Smooth muscle cell (in vitro differentiated cells): Measurements from ENCODE around the gene LEPR. TPM values are rescaled to one million over a fixed set of nuclear protein-coding genes. Genes with fewer than 3 reads are reported as not detected.

Experiments
- DNase-seq: peaks from one replicate; lab custom pipeline; 2025; ENCODE audit not compliant: unreplicated experiment; lab: John Stamatoyannopoulos, UW
- H2AFZ ChIP-seq: fragments of 200-600 bp; sonication (generic); 2 replicates; pipeline ENCODE4 v1.6.0; 2016; ENCODE audit warnings: antibody characterized with exemption, low read depth, mild to moderate bottlenecking
- H3F3A ChIP-seq: fragments of 200-600 bp; sonication (generic); 2 replicates; pipeline ENCODE4 v1.6.0; 2017; ENCODE audit warnings: antibody characterized with exemption, low read depth
- H3K27ac ChIP-seq: fragments of 200-600 bp; sonication (generic); 2 replicates; pipeline ENCODE4 v1.5.1; 2016; ENCODE audit warnings: low read depth, mild to moderate bottlenecking
- H3K27me3 ChIP-seq: fragments of 200-600 bp; sonication (generic); 2 replicates; pipeline ENCODE4 v1.6.1; 2016; ENCODE audit warnings: low read depth, mild to moderate bottlenecking
- H3K36me3 ChIP-seq: fragments of 200-600 bp; sonication (generic); 2 replicates; pipeline ENCODE4 v1.5.1; 2016; ENCODE audit warnings: low read depth
- H3K4me1 ChIP-seq: fragments of 200-600 bp; sonication (generic); 2 replicates; pipeline ENCODE4 v1.5.1; 2016; ENCODE audit warnings: low read depth
- H3K4me2 ChIP-seq: fragments of 200-600 bp; sonication (generic); 2 replicates; pipeline ENCODE4 v1.6.0; 2016; ENCODE audit warnings: mild to moderate bottlenecking
- H3K4me3 ChIP-seq: fragments of 200-600 bp; sonication (generic); 2 replicates; pipeline ENCODE4 v1.5.1; 2016; ENCODE audit warnings: mild to moderate bottlenecking
- H3K79me2 ChIP-seq: fragments of 200-600 bp; sonication (generic); 2 replicates; pipeline ENCODE4 v1.6.0; 2016; ENCODE audit warnings: low read depth, mild to moderate bottlenecking
- H3K9ac ChIP-seq: fragments of 200-600 bp; sonication (generic); 2 replicates; pipeline ENCODE4 v1.6.0; 2016; ENCODE audit warnings: low read depth
- H3K9me3 ChIP-seq: fragments of 200-600 bp; sonication (generic); replicated peaks from 2 replicates; pipeline ENCODE4 v1.5.1; 2016; ENCODE audit warnings: low read depth
- H4K20me1 ChIP-seq: fragments of 200-600 bp; sonication (generic); 2 replicates; pipeline ENCODE4 v1.6.0; 2016; ENCODE audit warnings: low read depth
- WGBS: methylation state at CpG from one replicate; pipeline ENCODE4 v1.1.7; 2016; ENCODE audit warnings: low lambda C conversion rate; 5-methylcytosine and 5-hydroxymethylcytosine counted together
- polyA plus RNA-seq: library from polyadenylated mRNA; unstranded; fragments of >200 nt; fragmentation: Nextera tagmentation; extraction: Ambion mirVana; gene quantifications from 2 replicates; pipeline ENCODE4 v1.2.1, GENCODE V29; 2016
- total RNA-seq: library from RNA; depleted of rRNA; stranded (reverse); fragments of >200 nt; gene quantifications from 2 replicates; pipeline ENCODE4 v1.2.3, GENCODE V29; 2014
- TF ChIP-seq, protein P1 (sequence below): fragments of 200-600 bp; sonication (generic); IDR thresholded peaks from 2 replicates; pipeline ENCODE4 v1.5.1; 2017; ENCODE audit warnings: borderline replicate concordance, mild to moderate bottlenecking, antibody characterized with exemption; ENCODE audit not compliant: insufficient read depth, poor library complexity, severe bottlenecking

The LEPR gene
- total and polyA plus RNA-seq, 2 experiments from 2014 or later = 9.3 to 15.1 TPM

DNA sequence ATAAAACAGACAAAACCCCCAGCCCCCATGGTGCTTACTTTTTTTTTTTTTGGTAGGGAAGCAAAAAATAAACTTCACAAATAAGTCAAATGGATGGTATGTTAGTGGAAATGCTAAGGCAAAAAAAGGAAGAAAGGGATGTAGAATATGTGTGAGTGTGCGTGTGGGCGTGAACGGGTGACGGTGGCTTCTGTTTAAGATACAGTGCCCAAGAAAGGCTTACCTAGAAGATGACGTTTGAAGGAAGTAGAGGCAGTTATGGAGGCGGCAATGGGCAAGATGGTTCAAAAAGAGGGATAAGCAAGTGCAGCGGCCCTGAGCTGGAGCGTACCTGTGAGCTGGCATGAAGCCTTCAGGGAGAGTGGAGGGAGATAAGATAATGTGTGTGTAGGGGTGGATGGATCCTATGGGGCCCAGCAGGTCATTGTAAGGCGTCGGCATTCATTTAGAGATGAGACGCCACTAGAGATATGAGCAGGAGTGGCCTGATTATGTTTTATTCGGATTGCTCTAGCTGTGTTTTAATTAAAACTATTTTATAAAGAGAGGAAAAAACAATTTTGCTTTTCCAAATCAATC is 19.9 kb downstream of the LEPR start:
- H3F3A ChIP-seq = peaks cover 4% of the 10 kb centered on the region
- H3K4me2 ChIP-seq = no peak overlapping the region
- H3K79me2 ChIP-seq = no peaks in the 10 kb centered on the region
- H3K36me3 ChIP-seq = no peaks in the 10 kb centered on the region
- TF ChIP-seq, protein P1, sequence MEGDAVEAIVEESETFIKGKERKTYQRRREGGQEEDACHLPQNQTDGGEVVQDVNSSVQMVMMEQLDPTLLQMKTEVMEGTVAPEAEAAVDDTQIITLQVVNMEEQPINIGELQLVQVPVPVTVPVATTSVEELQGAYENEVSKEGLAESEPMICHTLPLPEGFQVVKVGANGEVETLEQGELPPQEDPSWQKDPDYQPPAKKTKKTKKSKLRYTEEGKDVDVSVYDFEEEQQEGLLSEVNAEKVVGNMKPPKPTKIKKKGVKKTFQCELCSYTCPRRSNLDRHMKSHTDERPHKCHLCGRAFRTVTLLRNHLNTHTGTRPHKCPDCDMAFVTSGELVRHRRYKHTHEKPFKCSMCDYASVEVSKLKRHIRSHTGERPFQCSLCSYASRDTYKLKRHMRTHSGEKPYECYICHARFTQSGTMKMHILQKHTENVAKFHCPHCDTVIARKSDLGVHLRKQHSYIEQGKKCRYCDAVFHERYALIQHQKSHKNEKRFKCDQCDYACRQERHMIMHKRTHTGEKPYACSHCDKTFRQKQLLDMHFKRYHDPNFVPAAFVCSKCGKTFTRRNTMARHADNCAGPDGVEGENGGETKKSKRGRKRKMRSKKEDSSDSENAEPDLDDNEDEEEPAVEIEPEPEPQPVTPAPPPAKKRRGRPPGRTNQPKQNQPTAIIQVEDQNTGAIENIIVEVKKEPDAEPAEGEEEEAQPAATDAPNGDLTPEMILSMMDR = no peak
- H3K27ac ChIP-seq = no peak overlapping the region
- peaks cover 7% of the 10 kb centered on the region for H3K4me1 ChIP-seq
- 88% methylated on average over 12 of the region's 12 CpGs for WGBS
- no peak overlapping the region for H3K4me3 ChIP-seq
- H3K9ac ChIP-seq = no peak overlapping the region
- no peaks in the 10 kb centered on the region for H4K20me1 ChIP-seq
- no peaks in the 10 kb centered on the region for H3K27me3 ChIP-seq
- no peak overlapping the region for H2AFZ ChIP-seq
- no peaks in the 10 kb centered on the region for H3K9me3 ChIP-seq
- no peak for DNase-seq

DNA sequence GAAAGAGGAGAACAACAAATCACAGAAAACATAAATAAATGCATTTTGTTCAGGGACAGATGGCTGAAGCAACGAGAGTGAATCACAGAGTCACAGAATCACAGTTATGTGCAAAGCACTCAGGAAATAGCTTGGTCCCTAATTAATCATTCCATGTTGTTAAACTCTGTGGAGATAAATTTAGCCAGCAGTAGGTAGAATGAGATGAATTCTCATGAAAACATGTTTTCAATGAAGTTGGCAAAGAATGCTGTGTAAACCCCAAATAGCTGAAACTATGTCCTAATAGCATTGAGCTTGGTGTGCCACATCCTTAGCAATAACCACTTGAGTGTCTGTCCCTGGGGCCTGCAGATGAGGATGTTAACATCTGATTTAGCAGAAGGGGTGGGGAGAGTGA is 20.4 kb downstream of the LEPR start:
- no peaks in the 10 kb centered on the region for H3K36me3 ChIP-seq
- no peaks in the 10 kb centered on the region for H3K27me3 ChIP-seq
- H3K4me1 ChIP-seq = peaks cover 3% of the 10 kb centered on the region
- no peak overlapping the region for H3K4me3 ChIP-seq
- TF ChIP-seq, protein P1 = no peak
- peaks cover under 1% of the 10 kb centered on the region for H3F3A ChIP-seq
- no peak overlapping the region for H3K4me2 ChIP-seq
- no peak overlapping the region for H2AFZ ChIP-seq
- no peaks in the 10 kb centered on the region for H3K9me3 ChIP-seq
- no peak overlapping the region for H3K9ac ChIP-seq
- DNase-seq = no peak
- H3K27ac ChIP-seq = no peak overlapping the region
- no peaks in the 10 kb centered on the region for H3K79me2 ChIP-seq
- 31% methylated on average over 1 of the region's 1 CpG for WGBS
- no peaks in the 10 kb centered on the region for H4K20me1 ChIP-seq

DNA sequence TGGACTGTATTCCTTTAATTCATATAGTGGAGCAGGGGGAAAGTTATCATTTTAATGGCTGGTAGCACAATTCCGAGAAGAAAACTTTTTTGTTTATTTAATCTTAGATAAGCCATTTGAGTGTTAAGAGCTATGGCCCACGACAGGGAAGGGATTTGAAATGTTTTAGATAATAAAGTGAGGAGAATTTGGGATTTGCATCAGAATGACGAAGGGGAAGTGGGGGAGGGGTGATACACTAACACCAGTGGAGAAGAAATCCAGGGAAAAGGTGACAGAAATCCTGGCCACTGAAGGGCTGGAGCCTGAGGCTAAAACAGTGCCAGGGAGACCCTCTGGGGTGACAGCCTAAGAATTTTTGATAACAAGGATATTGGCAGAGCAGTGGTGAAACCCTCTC is 21.0 kb downstream of the LEPR start:
- H3K4me1 ChIP-seq = no peaks in the 10 kb centered on the region

DNA sequence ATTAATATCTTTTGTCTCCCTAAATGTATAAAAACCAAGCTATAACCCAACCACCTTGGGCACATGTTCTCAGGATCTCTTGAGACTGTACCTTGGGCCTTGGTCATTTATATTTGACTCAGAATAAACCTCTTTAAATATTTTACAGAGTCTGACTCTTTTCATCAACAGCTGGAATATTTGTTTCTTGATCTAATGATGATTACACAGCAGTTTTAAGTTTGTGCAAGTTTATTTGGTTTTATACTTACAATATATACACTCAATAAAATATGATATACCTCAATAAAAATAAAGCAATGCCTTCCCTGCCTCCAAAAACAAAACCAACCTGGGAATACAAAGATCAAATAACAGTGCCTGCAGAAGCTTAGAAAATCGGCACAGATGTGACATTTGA is 22.0 kb downstream of the LEPR start:
- Histone ChIP-seq H2AFZ (no peak overlapping the region), H4K20me1 (no peaks in the 10 kb centered on the region), H3K36me3 (no peaks in the 10 kb centered on the region), H3K9ac (no peak overlapping the region), H3K4me2 (no peak overlapping the region), H3K4me1 (no peaks in the 10 kb centered on the region), H3K9me3 (no peaks in the 10 kb centered on the region), H3K27me3 (no peaks in the 10 kb centered on the region), H3K79me2 (no peaks in the 10 kb centered on the region), H3K4me3 (no peak overlapping the region), H3K27ac (no peak overlapping the region), H3F3A (no peaks in the 10 kb centered on the region)
- DNase-seq = no peak
- TF ChIP-seq, protein P1 = no peak
- WGBS = 96% methylated on average over 1 of the region's 1 CpG

More for the DNA sequence above, 21.0 kb downstream of the LEPR start:
- H3K36me3 ChIP-seq = no peaks in the 10 kb centered on the region
- 31% methylated on average over 3 of the region's 3 CpGs for WGBS
- H3K9me3 ChIP-seq = no peaks in the 10 kb centered on the region
- TF ChIP-seq, protein P1 = no peak
- no peak overlapping the region for H2AFZ ChIP-seq
- H3K9ac ChIP-seq = no peak overlapping the region
- no peak for DNase-seq
- H3K4me2 ChIP-seq = no peak overlapping the region
- no peaks in the 10 kb centered on the region for H3K27me3 ChIP-seq
- H3F3A ChIP-seq = no peaks in the 10 kb centered on the region
- H4K20me1 ChIP-seq = no peaks in the 10 kb centered on the region
- no peaks in the 10 kb centered on the region for H3K79me2 ChIP-seq
- no peak overlapping the region for H3K4me3 ChIP-seq
- no peak overlapping the region for H3K27ac ChIP-seq
